C4-2B (cell line): ENCODE measurements around the gene NELFA.

Experiments used
- ZFX ChIP-seq: fragments of 450-650 bp; IDR thresholded peaks from 2 replicates; pipeline ENCODE4 v1.6.1; 2017
- TF ChIP-seq, protein P1 (sequence below): fragments of 450-650 bp; conservative IDR thresholded peaks from 2 replicates; pipeline ENCODE4 v1.5.1; 2017; ENCODE audit warnings: mild to moderate bottlenecking

DNA sequence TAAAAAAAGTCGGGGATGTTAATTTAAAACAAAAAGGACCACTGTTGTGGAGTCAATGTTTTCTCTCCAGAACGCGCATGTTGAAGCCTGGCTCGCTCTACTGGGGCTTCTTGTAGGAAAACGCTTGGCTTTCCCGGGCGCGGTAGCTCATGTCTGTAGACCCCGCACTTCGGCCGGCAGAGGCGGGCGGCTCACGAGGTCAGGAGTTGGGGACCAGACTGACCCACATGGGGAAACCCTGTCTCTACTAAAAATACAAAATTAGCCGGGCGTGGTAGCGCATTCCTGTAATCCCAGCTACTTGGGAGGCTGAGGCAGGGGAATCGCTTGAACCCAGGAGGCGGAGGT, 15.6 kb downstream of the NELFA start:
- TF ChIP-seq, protein P1, sequence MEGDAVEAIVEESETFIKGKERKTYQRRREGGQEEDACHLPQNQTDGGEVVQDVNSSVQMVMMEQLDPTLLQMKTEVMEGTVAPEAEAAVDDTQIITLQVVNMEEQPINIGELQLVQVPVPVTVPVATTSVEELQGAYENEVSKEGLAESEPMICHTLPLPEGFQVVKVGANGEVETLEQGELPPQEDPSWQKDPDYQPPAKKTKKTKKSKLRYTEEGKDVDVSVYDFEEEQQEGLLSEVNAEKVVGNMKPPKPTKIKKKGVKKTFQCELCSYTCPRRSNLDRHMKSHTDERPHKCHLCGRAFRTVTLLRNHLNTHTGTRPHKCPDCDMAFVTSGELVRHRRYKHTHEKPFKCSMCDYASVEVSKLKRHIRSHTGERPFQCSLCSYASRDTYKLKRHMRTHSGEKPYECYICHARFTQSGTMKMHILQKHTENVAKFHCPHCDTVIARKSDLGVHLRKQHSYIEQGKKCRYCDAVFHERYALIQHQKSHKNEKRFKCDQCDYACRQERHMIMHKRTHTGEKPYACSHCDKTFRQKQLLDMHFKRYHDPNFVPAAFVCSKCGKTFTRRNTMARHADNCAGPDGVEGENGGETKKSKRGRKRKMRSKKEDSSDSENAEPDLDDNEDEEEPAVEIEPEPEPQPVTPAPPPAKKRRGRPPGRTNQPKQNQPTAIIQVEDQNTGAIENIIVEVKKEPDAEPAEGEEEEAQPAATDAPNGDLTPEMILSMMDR = no peak
- no peak for TF ChIP-seq ZFX
